Epithelial cell of esophagus (primary cell): Measurements from ENCODE around the gene IQGAP1.

ENCODE experiments used
- DNase-seq: peaks from one replicate; pipeline ENCODE4 v3.0.0; 2010; ENCODE audit warnings: low read depth
- H3K4me3 ChIP-seq: 2 replicates; pipeline ENCODE4 v1.5.1; 2011; ENCODE audit warnings: mild to moderate bottlenecking, low read length, control low read depth
- TF ChIP-seq, protein P1 (sequence below): IDR thresholded peaks from 2 replicates; pipeline ENCODE4 v1.5.1; 2011; ENCODE audit warnings: low read depth, mild to moderate bottlenecking, low read length, control low read depth, inconsistent platforms; ENCODE audit not compliant: insufficient read depth; ENCODE audit errors: missing control alignments

Gene IQGAP1

GRCh38 chr15:90427185-90427584 lies 39.1 kb downstream of the IQGAP1 start:
- TF ChIP-seq, protein P1, sequence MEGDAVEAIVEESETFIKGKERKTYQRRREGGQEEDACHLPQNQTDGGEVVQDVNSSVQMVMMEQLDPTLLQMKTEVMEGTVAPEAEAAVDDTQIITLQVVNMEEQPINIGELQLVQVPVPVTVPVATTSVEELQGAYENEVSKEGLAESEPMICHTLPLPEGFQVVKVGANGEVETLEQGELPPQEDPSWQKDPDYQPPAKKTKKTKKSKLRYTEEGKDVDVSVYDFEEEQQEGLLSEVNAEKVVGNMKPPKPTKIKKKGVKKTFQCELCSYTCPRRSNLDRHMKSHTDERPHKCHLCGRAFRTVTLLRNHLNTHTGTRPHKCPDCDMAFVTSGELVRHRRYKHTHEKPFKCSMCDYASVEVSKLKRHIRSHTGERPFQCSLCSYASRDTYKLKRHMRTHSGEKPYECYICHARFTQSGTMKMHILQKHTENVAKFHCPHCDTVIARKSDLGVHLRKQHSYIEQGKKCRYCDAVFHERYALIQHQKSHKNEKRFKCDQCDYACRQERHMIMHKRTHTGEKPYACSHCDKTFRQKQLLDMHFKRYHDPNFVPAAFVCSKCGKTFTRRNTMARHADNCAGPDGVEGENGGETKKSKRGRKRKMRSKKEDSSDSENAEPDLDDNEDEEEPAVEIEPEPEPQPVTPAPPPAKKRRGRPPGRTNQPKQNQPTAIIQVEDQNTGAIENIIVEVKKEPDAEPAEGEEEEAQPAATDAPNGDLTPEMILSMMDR = no peak
- no peak for DNase-seq
- no peak overlapping the region for H3K4me3 ChIP-seq

GRCh38 chr15:90432253-90432652 lies 44.2 kb downstream of the IQGAP1 start:
- TF ChIP-seq, protein P1 = no peak
- DNase-seq = peak; percentile 54
- H3K4me3 ChIP-seq = no peak overlapping the region

DNA sequence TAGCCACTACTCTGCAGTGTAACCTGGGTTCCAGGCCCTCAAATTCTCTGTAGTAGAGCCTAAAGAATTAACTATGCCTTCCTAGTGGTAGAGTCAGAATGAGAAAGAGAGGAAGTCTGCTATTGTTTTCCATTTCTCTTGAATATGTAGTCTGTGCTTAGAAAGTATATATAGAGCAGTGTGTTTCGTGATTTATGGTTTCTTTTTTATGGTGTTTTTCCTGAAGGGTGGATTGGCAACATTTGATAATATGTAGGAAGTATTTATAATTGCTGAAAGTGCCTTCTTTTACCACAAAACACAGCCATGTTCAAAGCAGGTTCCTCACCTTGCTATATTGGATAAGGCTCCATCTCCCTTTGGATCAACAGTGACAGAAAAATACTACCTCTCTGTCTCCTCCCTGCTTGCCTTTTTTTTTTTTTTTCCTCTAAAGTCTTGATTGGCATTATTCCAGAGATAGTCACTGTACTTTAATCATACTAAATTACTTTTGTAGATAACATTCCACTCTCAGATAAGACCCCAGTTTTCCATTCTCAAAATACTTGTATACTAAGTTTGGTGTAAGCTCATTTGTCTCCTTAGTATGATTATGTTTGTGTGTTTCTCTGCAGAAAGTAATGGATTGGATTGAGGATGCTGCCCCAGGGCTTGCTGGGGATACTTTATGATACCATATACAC lies 47.8 kb downstream of the IQGAP1 start:
- H3K4me3 ChIP-seq = no peak overlapping the region
- TF ChIP-seq, protein P1 = no peak
- DNase-seq = no peak

DNA sequence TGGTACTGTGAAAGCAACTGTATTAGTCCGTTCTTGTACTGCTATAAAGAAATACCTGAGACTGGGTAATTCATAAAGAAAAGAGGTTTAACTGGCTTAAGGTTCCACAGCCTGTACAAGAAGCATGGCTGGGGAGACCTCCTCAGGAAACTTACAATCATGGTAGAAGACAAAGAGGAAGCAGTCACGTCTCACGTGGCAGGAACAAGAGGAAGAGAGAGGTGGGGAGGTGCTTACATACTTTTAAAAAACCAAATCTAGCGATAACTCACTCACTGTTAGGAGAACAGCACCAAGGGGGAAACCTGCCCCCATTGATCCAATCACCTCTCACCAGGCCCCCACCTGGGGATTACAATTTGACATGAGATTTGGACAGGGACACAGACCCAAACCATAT lies 48.9 kb downstream of the IQGAP1 start:
- TF ChIP-seq, protein P1 = no peak

DNA sequence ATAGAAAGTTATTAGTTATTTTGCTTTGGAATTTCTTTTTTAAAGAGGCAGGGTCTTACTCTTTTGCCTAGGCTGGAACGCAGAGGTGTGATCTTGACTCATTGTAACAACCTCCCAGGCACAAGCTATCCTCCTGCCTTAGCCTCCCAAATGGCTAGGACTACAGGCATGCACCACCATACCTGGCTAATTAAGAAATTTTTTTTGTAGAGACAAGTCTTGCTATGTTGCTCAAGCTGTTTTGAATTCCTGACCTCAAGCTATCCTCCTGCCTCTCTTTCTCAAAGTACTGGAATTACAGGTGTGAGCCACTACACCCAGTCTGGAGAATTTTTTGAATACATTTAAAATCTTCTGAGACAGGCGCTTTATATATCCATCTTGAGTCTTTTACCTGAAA lies 49.5 kb downstream of the IQGAP1 start:
- DNase-seq = peak; percentile 48
- H3K4me3 ChIP-seq = no peak overlapping the region
- TF ChIP-seq, protein P1 = no peak

More for the DNA sequence above, 48.9 kb downstream of the IQGAP1 start:
- DNase-seq = no peak
- H3K4me3 ChIP-seq = no peak overlapping the region

DNA sequence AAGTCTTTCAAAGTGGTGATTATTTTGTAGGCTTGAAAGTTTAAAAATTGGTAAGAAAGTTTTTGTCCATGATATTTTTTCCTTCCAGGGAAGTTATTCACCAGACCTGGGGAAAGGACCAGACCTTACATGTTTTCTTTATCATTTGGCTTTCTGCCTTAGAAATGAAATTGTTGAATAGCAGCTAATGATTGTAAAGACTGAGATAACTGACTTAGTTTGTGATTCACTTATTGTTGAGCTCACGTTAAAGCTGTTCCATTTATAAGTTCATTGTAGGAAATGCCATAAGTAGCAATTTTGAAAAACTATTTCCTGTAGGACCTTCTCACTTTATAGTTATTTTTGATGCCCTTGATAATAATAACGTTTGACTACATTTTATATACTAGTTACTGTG lies 51.9 kb downstream of the IQGAP1 start:
- DNase-seq = no peak
- TF ChIP-seq, protein P1 = no peak
- no peak overlapping the region for H3K4me3 ChIP-seq

GRCh38 chr15:90441027-90441426 lies 53.0 kb downstream of the IQGAP1 start:
- TF ChIP-seq, protein P1 = no peak
- no peak overlapping the region for H3K4me3 ChIP-seq
- no peak for DNase-seq
